Right lobe of liver (tissue), 6 donors: Measurements from ENCODE around the gene APC2. TPM values are rescaled to one million over a fixed set of nuclear protein-coding genes. Genes with fewer than 3 reads are reported as not detected.
A peak's percentile ranks its signal among the peaks of the same experiment; 100 is the strongest.

Experiments used
- ATAC-seq, 4 donors: fragments of 200-7000 bp; cut with Tn5 transposase; one replicate each; pipeline ENCODE4 v1.9.1; 2020; ENCODE audit warnings: mild to moderate bottlenecking in 4 of 4, moderate library complexity in 4 of 4
- DNase-seq, 3 donors: peaks; one replicate each; pipeline ENCODE4 v3.0.0-alpha.2; 2020
- H3K27ac ChIP-seq, 3 donors: fragments of 200-600 bp; one replicate each; pipeline ENCODE4 v1.8.0; 2022
- H3K27me3 ChIP-seq, 2 donors: fragments of 200-600 bp; one replicate each; pipeline ENCODE4 v1.8.0; 2022
- H3K36me3 ChIP-seq, 4 donors: fragments of 200-600 bp; sonication (generic) in 1 of 4; one replicate each; pipeline versions ENCODE4 v1.5.1 to v1.8.0; 2017 to 2022; ENCODE audit warnings: control low read depth in 1 of 4
- H3K4me1 ChIP-seq, 4 donors: fragments of 200-600 bp; sonication (generic) in 1 of 4; one replicate each; pipeline versions ENCODE4 v1.5.1 to v1.8.0; 2017 to 2022; ENCODE audit warnings: control low read depth in 1 of 4
- H3K4me3 ChIP-seq, 3 donors: fragments of 200-600 bp; one replicate each; pipeline ENCODE4 v1.8.0; 2022
- H3K9me3 ChIP-seq, 4 donors: fragments of 200-600 bp; sonication (generic) in 1 of 4; one replicate each; pipeline versions ENCODE4 v1.5.1 to v1.8.0; 2017 to 2022; ENCODE audit warnings: control low read depth in 1 of 4
- POLR2A ChIP-seq: fragments of 450-650 bp; IDR thresholded peaks from one replicate; pipeline ENCODE4 v1.6.1; 2017; ENCODE audit warnings: antibody characterized with exemption, mild to moderate bottlenecking
- WGBS: methylation state at CpG from one replicate; pipeline ENCODE4 v1.1.6; 2018; ENCODE audit warnings: low coverage, low lambda C conversion rate; ENCODE audit not compliant: insufficient coverage; ENCODE audit errors: missing lambda C conversion rate; 5-methylcytosine and 5-hydroxymethylcytosine counted together
- intact Hi-C, 2 donors: fragments of 100-400 bp; cut with DNase I; formaldehyde crosslinking; loops; one replicate each; pipeline versions ENCODE4 v1.11.2 to v1.14.1; 2022
- total RNA-seq, 6 experiments: library from RNA; depleted of rRNA in 2 of 6; stranded (reverse); fragments of >200 nt in 2 of 6; fragmentation: NEBNext Ultra II Directional in 3 of 6; extraction: Animal tissue kit (Norgen Biotek cat#: 25700) in 3 of 6; gene quantifications; one replicate each; pipeline versions ENCODE4 v1.1.0 to v1.2.4, GENCODE V29; 2016 to 2023
- TF ChIP-seq, protein P1 (sequence below), 4 donors: fragments of 200-600 bp in 3 of 4; fragments of 450-650 bp in 1 of 4; IDR thresholded peaks; one replicate each; pipeline versions ENCODE4 v1.5.1 to v1.8.0; 2016 to 2022; ENCODE audit warnings: antibody characterized with exemption in 4 of 4, mild to moderate bottlenecking in 2 of 4
- donor health status: DM: no; HTN: yes; CAD: no.
- donor health status: DM: no; HTN: no; CAD: no.
- donor health status: DM: no; HTN: no; CAD: no.
- donor health status: DM: no; HTN: yes; CAD: no.
- donor health status: DM: no; HTN: yes; CAD: no.

APC2 gene
- total RNA-seq, 6 experiments from 2014 or later: 0.06 to 0.13 (median 0.06) TPM; not detected in 3

DNA sequence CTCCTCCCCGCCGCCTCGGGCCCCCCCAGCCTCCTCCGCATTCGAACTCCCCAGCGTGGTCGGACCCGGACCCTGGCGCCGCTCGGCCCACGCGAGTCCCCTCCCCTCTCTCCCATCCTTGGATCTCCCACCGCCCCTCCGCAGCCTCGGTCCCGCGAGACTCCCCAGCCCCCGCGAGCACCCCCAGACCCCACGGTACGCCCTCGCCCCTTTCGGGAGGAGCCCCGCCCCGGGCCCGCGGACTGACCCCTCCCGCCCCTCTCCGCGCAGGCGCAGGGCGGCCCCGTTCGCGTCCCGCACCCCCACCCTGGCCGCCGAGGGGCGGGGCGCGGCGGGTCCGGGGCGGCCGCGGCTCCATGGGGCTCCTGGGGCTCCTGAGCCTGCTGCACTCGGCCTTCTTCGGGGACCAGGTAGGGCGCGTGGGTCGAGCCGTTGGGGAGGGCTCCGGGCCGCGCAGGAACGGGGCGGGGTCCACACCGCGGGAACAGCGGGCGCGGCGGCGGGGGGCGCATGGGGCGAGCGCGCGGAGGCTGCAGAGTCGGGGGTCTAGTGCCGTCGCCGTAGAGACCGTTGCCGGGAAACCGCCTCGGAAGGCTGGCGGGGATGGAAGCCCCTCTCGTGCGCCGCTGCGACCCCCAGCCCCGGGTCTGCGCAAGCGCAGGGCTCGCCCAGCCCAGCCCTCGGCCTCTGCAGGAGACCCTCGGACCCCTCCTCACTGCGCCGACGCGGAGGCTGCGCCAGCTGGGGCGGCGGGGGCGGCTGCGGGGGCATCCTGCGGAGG is 3.8 kb upstream of the APC2 start:
- WGBS: 0% methylated on average over 8 of the region's 99 CpGs
- Histone ChIP-seq H3K27ac (no peak overlapping the region), H3K4me1 (peaks cover 0 to 18% (median 0%) of the 10 kb centered on the region in 4 donors), H3K27me3 (peaks cover 13 to 21% of the 10 kb centered on the region in 2 donors), H3K4me3 (no peak overlapping the region), H3K36me3 (peaks cover 0 to 13% (median 5%) of the 10 kb centered on the region in 4 donors), H3K9me3 (no peaks in the 10 kb centered on the region)
- intact Hi-C loops: loop anchor here in 1 of 2 donors (10.0 kb wide), 1 partner anchor 69 kb away; the partner anchor contains the start of gene ADAMTSL5
- no peak for ATAC-seq
- peak in 1 of 3 donors; percentile 58 for DNase-seq
- TF ChIP-seq, protein P1, sequence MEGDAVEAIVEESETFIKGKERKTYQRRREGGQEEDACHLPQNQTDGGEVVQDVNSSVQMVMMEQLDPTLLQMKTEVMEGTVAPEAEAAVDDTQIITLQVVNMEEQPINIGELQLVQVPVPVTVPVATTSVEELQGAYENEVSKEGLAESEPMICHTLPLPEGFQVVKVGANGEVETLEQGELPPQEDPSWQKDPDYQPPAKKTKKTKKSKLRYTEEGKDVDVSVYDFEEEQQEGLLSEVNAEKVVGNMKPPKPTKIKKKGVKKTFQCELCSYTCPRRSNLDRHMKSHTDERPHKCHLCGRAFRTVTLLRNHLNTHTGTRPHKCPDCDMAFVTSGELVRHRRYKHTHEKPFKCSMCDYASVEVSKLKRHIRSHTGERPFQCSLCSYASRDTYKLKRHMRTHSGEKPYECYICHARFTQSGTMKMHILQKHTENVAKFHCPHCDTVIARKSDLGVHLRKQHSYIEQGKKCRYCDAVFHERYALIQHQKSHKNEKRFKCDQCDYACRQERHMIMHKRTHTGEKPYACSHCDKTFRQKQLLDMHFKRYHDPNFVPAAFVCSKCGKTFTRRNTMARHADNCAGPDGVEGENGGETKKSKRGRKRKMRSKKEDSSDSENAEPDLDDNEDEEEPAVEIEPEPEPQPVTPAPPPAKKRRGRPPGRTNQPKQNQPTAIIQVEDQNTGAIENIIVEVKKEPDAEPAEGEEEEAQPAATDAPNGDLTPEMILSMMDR (IDR thresholded peaks at IDR 0.05): no peak
- no peak for TF ChIP-seq POLR2A

DNA sequence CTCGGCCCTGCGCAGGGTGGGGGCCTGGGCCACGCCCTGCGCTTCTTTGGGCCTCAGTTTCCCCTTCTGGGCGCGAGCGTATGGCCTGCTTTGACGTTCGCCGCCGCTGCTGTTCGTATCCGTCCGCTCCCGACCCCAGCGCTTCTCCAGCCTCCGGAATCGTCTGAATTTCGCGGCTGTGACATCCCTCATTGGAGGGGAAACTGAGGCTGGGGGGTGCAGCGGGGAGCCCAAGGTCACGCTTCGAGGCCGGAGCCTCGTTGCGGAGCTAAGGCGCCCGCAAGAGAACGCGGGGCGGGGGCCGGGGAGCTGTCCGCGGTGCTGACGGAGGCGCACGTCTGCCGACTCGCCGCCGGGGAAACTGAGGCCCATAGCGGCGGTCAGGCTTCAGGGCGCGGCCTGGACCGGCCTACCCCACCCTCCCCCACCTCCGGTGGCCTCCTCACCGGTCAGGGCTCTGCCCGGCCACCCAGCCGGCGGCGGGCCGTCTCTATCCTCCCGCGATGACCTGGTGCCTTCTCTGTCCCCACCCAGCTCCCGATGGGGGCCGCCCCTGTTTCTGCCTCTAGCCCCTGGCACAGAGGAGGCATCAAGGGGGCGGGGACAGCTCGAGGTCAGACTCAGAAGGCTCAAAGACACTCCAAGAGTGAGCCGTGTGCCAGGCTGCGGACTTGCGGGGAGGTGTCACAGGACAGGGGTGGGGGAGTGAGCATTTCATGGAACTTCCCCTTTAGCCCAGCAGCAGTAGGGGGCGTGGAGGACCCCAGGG is 3.0 kb upstream of the APC2 start:
- Histone ChIP-seq H3K4me3 (no peak overlapping the region), H3K27ac (no peak overlapping the region), H3K36me3 (peaks cover 0 to 5% (median 1%) of the 10 kb centered on the region in 4 donors), H3K9me3 (no peaks in the 10 kb centered on the region), H3K27me3 (peaks cover 13 to 25% of the 10 kb centered on the region in 2 donors), H3K4me1 (peaks cover 0 to 18% (median 0%) of the 10 kb centered on the region in 4 donors)
- no peak for ATAC-seq
- intact Hi-C loops: loop anchor here in 1 of 2 donors (10.0 kb wide), 1 partner anchor 68 kb away; the partner anchor contains the start of gene ADAMTSL5
- 4% methylated on average over 8 of the region's 63 CpGs for WGBS
- no peak for TF ChIP-seq POLR2A
- TF ChIP-seq, protein P1 (IDR thresholded peaks at IDR 0.05): no peak
- peak in 1 of 3 donors; percentile 49 for DNase-seq

DNA sequence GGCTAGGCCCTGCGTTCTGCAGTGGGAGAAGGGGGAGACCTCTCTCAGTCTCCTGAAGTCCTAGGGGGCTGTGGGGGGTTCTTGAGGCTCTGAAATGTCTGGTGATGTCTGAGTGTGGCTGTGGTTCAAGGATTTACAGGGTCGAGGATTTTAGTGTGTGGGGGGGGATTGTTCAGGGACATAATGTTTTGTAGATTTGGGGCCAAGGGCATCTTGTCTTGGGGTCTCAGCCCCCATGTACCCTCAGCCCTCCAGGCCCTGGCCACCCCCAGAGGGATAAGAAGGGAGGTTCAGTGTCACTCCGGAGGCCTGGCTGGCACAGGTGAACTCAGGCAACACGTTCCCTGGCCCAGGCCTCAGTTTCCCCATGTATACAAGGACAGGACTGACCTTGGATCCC is 2.4 kb upstream of the APC2 start:
- no peak for ATAC-seq
- 0% methylated on average over 1 of the region's 4 CpGs for WGBS
- intact Hi-C loops: loop anchor here in 1 of 2 donors (10.0 kb wide), 1 partner anchor 67 kb away; the partner anchor contains the start of gene ADAMTSL5

DNA sequence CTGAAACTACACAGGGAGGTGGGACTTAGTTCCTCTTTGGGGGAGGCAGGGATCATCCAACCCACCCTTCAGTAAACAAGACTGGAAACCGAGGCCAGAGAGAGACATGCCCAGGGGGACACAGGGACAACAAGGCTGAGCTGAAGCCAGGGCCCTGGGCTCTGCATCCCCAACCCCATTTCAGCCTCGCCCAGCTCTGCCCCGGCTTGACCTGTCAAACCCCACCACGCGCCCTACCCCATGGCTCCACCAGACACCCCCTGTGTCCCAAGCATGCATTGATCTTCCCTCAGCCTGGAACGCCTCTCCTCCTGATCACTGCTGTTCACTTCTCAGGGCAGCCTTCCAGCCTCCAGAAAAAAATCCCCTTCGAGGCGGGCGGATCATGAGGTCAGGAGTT is 2.0 kb upstream of the APC2 start:
- no peak for DNase-seq
- Histone ChIP-seq H3K27me3 (peaks cover 13 to 25% of the 10 kb centered on the region in 2 donors), H3K4me3 (no peak overlapping the region), H3K9me3 (no peaks in the 10 kb centered on the region), H3K27ac (no peak overlapping the region), H3K4me1 (peaks cover 0 to 18% (median 0%) of the 10 kb centered on the region in 4 donors), H3K36me3 (no peaks in the 10 kb centered on the region)
- ATAC-seq: no peak
- 62% methylated on average over 7 of the region's 9 CpGs for WGBS
- TF ChIP-seq, protein P1 (IDR thresholded peaks at IDR 0.05): no peak
- intact Hi-C loops: loop anchor here in 1 of 2 donors (10.0 kb wide), 1 partner anchor 67 kb away; the partner anchor contains the start of gene ADAMTSL5

More for the DNA sequence above, 2.4 kb upstream of the APC2 start:
- no peak overlapping the region for H3K27ac ChIP-seq
- H3K27me3 ChIP-seq: peaks cover 13 to 25% of the 10 kb centered on the region in 2 donors
- peaks cover 0 to 18% (median 0%) of the 10 kb centered on the region in 4 donors for H3K4me1 ChIP-seq
- no peak for TF ChIP-seq POLR2A
- TF ChIP-seq, protein P1 (IDR thresholded peaks at IDR 0.05): no peak
- H3K4me3 ChIP-seq: no peak overlapping the region
- no peak for DNase-seq
- no peaks in the 10 kb centered on the region for H3K9me3 ChIP-seq
- H3K36me3 ChIP-seq: no peaks in the 10 kb centered on the region
